ENCODE results near the gene TMEM213. TPM values are rescaled to one million over a fixed set of nuclear protein-coding genes. Genes with fewer than 3 reads are reported as not detected.

The TMEM213 gene

GRCh38 chr7:138885383-138886147 is 87.8 kb downstream of the TMEM213 start:
- peak; percentile 55 for DNase-seq
- Histone ChIP-seq H3K4ac (ENCODE audit: low read depth, low read length) (no peak overlapping the region), H4K8ac (ENCODE audit: low read depth, low read length) (no peak overlapping the region), H4K5ac (ENCODE audit: low read length) (no peak overlapping the region), H3K4me2 (ENCODE audit: low read length) (no peak overlapping the region), H2BK5ac (ENCODE audit: low read length) (no peak overlapping the region), H3K79me1 (ENCODE audit: low read length) (no peaks in the 10 kb centered on the region), H3K27me3 (ENCODE audit: insufficient read depth, low read length, poor library complexity) (no peaks in the 10 kb centered on the region), H3K9ac (ENCODE audit: low read length) (no peak overlapping the region), H2BK15ac (replicated peaks; ENCODE audit: low read depth) (no peak overlapping the region), H3K4me3 (ENCODE audit: low read length) (no peak overlapping the region), H3K23ac (ENCODE audit: low read length) (no peak overlapping the region), H2BK120ac (ENCODE audit: low read depth, low read length) (no peak overlapping the region), H3K4me1 (ENCODE audit: control insufficient read depth, low read depth, low read length) (no peaks in the 10 kb centered on the region), H3K36me3 (ENCODE audit: control insufficient read depth, insufficient read depth, low read length) (no peaks in the 10 kb centered on the region), H3K56ac (ENCODE audit: low read length) (no peak overlapping the region), H3K79me2 (ENCODE audit: control insufficient read depth, insufficient read depth, low read length) (no peaks in the 10 kb centered on the region), H2AK5ac (ENCODE audit: low read length) (no peak overlapping the region), H3K18ac (ENCODE audit: low read length) (no peak overlapping the region), H3K27ac (ENCODE audit: low read depth, low read length) (no peak overlapping the region)
- WGBS (ENCODE audit: extremely low coverage, insufficient coverage, low lambda C conversion rate), result no CpG with 5 or more reads among the region's 13 CpGs

DNA sequence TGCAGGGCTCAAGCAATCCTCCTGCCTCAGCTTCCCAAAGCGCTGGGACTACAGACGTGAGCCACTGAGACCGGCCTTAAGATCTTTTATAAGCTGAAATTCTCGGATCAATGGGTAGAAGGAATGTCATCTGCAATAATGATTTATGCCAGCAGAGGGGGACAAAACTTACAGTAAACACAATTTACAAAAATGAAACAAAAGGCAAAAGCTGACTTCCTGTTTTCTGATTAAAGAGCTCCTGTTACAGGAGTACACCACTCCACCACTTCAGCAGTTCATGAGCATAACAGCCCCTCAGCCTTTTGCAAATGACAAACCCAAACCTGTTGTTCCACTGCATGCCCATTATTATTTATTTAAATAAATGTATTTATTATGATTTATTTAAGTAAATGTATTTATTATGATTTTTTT is 88.7 kb downstream of the TMEM213 start:
- no peak overlapping the region for H2BK120ac ChIP-seq (ENCODE audit: low read depth, low read length)
- H3K79me1 ChIP-seq (ENCODE audit: low read length), result no peaks in the 10 kb centered on the region
- no CpG with 5 or more reads among the region's 4 CpGs for WGBS (ENCODE audit: extremely low coverage, insufficient coverage, low lambda C conversion rate)
- DNase-seq, result no peak
- H3K27ac ChIP-seq (ENCODE audit: low read depth, low read length), result no peak overlapping the region
- H3K23ac ChIP-seq (ENCODE audit: low read length), result no peak overlapping the region
- H3K9ac ChIP-seq (ENCODE audit: low read length), result no peak overlapping the region
- H3K4ac ChIP-seq (ENCODE audit: low read depth, low read length), result no peak overlapping the region
- no peak overlapping the region for H2BK5ac ChIP-seq (ENCODE audit: low read length)
- no peak overlapping the region for H3K56ac ChIP-seq (ENCODE audit: low read length)
- no peak overlapping the region for H2AK5ac ChIP-seq (ENCODE audit: low read length)
- H3K18ac ChIP-seq (ENCODE audit: low read length), result no peak overlapping the region
- H2BK15ac ChIP-seq (replicated peaks; ENCODE audit: low read depth), result no peak overlapping the region
- H4K5ac ChIP-seq (ENCODE audit: low read length), result no peak overlapping the region
- H3K79me2 ChIP-seq (ENCODE audit: control insufficient read depth, insufficient read depth, low read length), result no peaks in the 10 kb centered on the region
- no peaks in the 10 kb centered on the region for H3K4me1 ChIP-seq (ENCODE audit: control insufficient read depth, low read depth, low read length)
- no peak overlapping the region for H3K4me2 ChIP-seq (ENCODE audit: low read length)
- H3K4me3 ChIP-seq (ENCODE audit: low read length), result no peak overlapping the region
- no peaks in the 10 kb centered on the region for H3K27me3 ChIP-seq (ENCODE audit: insufficient read depth, low read length, poor library complexity)
- H3K36me3 ChIP-seq (ENCODE audit: control insufficient read depth, insufficient read depth, low read length), result no peaks in the 10 kb centered on the region
- H4K8ac ChIP-seq (ENCODE audit: low read depth, low read length), result no peak overlapping the region

DNA sequence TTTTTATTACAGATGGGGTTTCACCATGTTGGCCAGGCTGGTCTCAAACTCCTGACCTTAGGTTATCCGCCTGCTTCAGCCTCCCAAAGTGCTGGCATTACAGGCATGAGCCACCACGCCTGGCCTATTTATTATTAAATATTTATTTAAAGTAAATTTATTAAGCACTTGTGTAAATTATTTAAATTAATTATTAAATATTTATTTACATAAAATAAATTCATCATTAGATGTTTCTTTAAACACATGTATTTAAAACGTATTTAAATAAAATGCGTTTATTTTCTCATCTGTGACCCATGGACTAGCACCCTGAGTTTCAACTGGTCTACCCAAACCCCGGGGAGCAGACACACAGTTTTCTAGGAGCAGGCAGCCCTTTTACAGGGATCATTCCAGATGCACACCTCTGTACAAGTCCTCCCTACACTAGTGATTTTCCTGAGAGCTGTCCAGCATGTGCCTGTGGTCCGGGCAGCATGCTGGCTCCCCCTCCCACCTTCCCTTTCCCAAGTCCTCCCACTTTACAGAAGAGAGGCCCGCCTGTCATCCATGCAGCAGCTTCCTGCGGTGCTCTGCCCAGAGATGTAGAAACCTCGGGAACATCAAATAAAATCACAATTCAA is 89.4 kb downstream of the TMEM213 start:
- WGBS (ENCODE audit: extremely low coverage, insufficient coverage, low lambda C conversion rate), result 83% methylated on average over 1 of the region's 9 CpGs
- Histone ChIP-seq H3K79me1 (ENCODE audit: low read length) (no peaks in the 10 kb centered on the region), H2BK5ac (ENCODE audit: low read length) (no peak overlapping the region), H3K36me3 (ENCODE audit: control insufficient read depth, insufficient read depth, low read length) (no peaks in the 10 kb centered on the region), H3K79me2 (ENCODE audit: control insufficient read depth, insufficient read depth, low read length) (no peaks in the 10 kb centered on the region), H3K4ac (ENCODE audit: low read depth, low read length) (no peak overlapping the region), H3K18ac (ENCODE audit: low read length) (no peak overlapping the region), H3K23ac (ENCODE audit: low read length) (no peak overlapping the region), H4K5ac (ENCODE audit: low read length) (no peak overlapping the region), H2AK5ac (ENCODE audit: low read length) (no peak overlapping the region), H3K4me2 (ENCODE audit: low read length) (no peak overlapping the region), H2BK120ac (ENCODE audit: low read depth, low read length) (no peak overlapping the region), H3K27ac (ENCODE audit: low read depth, low read length) (no peak overlapping the region), H2BK15ac (replicated peaks; ENCODE audit: low read depth) (no peak overlapping the region), H4K8ac (ENCODE audit: low read depth, low read length) (no peak overlapping the region), H3K4me3 (ENCODE audit: low read length) (no peak overlapping the region), H3K27me3 (ENCODE audit: insufficient read depth, low read length, poor library complexity) (no peaks in the 10 kb centered on the region), H3K9ac (ENCODE audit: low read length) (no peak overlapping the region), H3K4me1 (ENCODE audit: control insufficient read depth, low read depth, low read length) (no peaks in the 10 kb centered on the region), H3K56ac (ENCODE audit: low read length) (no peak overlapping the region)
- DNase-seq, result no peak

Small RNA genes within 50 kb of the gene (small RNA-seq; reads per million reads assigned to genes)
- not detected for gene RNU6-1272P (ENCODE audit: insufficient read depth)

Data from mesendoderm (in vitro differentiated cells).